IMR-90 (cell line): Measurements from ENCODE around the gene PLAAT2. TPM values are rescaled to one million over a fixed set of nuclear protein-coding genes. Genes with fewer than 3 reads are reported as not detected.

Experiments
- ATAC-seq: fragments of 200-7000 bp; cut with Tn5 transposase; 2 replicates; pipeline ENCODE4 v1.9.1; 2020; ENCODE audit warnings: low read depth, mild to moderate bottlenecking, moderate library complexity
- BruUV-seq: library from RNA; stranded (reverse); fragments of 400-500 nt; replicated peaks from 2 replicates; lab custom pipeline; 2021; lab: Mats Ljungman, UMichigan
- CTCF ChIA-PET: fragments of 300-600 bp; formaldehyde crosslinking; extraction: SDS; loops from one replicate; lab custom pipeline; 2021; ENCODE audit warnings: antibody characterized with exemption; lab: Yijun Ruan, JAX
- POLR2A ChIA-PET: fragments of 300-600 bp; sonication (Branson Sonifier 250); formaldehyde crosslinking; loops from one replicate; lab custom pipeline; 2022; ENCODE audit warnings: antibody characterized with exemption; ENCODE audit not compliant: unreplicated experiment; lab: Charles Lee
- DNase-seq: peaks from one replicate; pipeline ENCODE4 v3.0.0; 2013
- H2AFZ ChIP-seq: replicated peaks from 2 replicates; pipeline ENCODE3; 2013; ENCODE audit warnings: low read length, mild to moderate bottlenecking; ENCODE audit not compliant: poor library complexity
- H2AK5ac ChIP-seq: 2 replicates; pipeline ENCODE4 v1.6.1; 2013; ENCODE audit warnings: low read depth, low read length, inconsistent platforms
- H2AK9ac ChIP-seq: replicated peaks from 2 replicates; pipeline ENCODE3; 2013; ENCODE audit warnings: mild to moderate bottlenecking, low read depth, low read length, moderate library complexity; ENCODE audit not compliant: poor library complexity
- H2BK120ac ChIP-seq: 2 replicates; pipeline ENCODE4 v1.6.1; 2013; ENCODE audit warnings: low read depth, low read length, inconsistent platforms
- H2BK15ac ChIP-seq: 3 replicates; pipeline ENCODE4 v1.6.1; 2013; ENCODE audit warnings: low read depth, low read length, inconsistent platforms
- H2BK20ac ChIP-seq: 2 replicates; pipeline ENCODE4 v1.6.1; 2013; ENCODE audit warnings: low read depth, mild to moderate bottlenecking, inconsistent platforms, low read length, moderate library complexity
- H2BK5ac ChIP-seq: 2 replicates; pipeline ENCODE4 v1.6.1; 2013; ENCODE audit warnings: mild to moderate bottlenecking, low read depth, low read length, inconsistent platforms; ENCODE audit not compliant: poor library complexity, severe bottlenecking
- H3K14ac ChIP-seq: replicated peaks from 2 replicates; pipeline ENCODE4 v1.6.1; 2013; ENCODE audit warnings: low read depth, low read length, inconsistent platforms
- H3K18ac ChIP-seq: 2 replicates; pipeline ENCODE4 v1.6.1; 2013; ENCODE audit warnings: low read depth, low read length, control low read depth
- H3K23ac ChIP-seq: 2 replicates; pipeline ENCODE4 v1.6.1; 2013; ENCODE audit warnings: low read depth, low read length, inconsistent platforms
- H3K27ac ChIP-seq: 2 replicates; pipeline ENCODE4 v1.5.1; 2013; ENCODE audit warnings: mild to moderate bottlenecking, control low read depth, low read length; ENCODE audit not compliant: insufficient read depth
- H3K27me3 ChIP-seq: 2 replicates; pipeline ENCODE4 v1.6.1; 2013; ENCODE audit warnings: low read length; ENCODE audit not compliant: control insufficient read depth, insufficient read depth
- H3K36me3 ChIP-seq: 2 replicates; pipeline ENCODE4 v1.6.1; 2013; ENCODE audit warnings: low read length, mixed read lengths; ENCODE audit not compliant: control insufficient read depth, insufficient read depth
- H3K4ac ChIP-seq: 2 replicates; pipeline ENCODE4 v1.6.1; 2013; ENCODE audit warnings: low read depth, low read length, inconsistent platforms
- H3K4me1 ChIP-seq: 2 replicates; pipeline ENCODE4 v1.6.1; 2013; ENCODE audit warnings: low read length, mixed read lengths; ENCODE audit not compliant: control insufficient read depth, insufficient read depth
- H3K4me2 ChIP-seq: 2 replicates; pipeline ENCODE4 v1.6.1; 2013; ENCODE audit warnings: low read depth, mild to moderate bottlenecking, control low read depth, low read length, moderate library complexity
- H3K4me3 ChIP-seq: 2 replicates; pipeline ENCODE4 v1.5.1; 2013; ENCODE audit warnings: low read depth, mild to moderate bottlenecking, control low read depth, low read length, moderate library complexity; ENCODE audit not compliant: insufficient read depth
- H3K56ac ChIP-seq: 2 replicates; pipeline ENCODE4 v1.6.1; 2013; ENCODE audit warnings: low read length, inconsistent platforms; ENCODE audit not compliant: insufficient read depth; ENCODE audit errors: extremely low read depth
- H3K79me1 ChIP-seq, 2 experiments: 2 replicates each; pipeline ENCODE4 v1.6.1; 2013; ENCODE audit warnings: low read length in 2 of 2, inconsistent platforms in 1 of 2, low read depth in 1 of 2
- H3K9ac ChIP-seq: 2 replicates; pipeline ENCODE4 v1.6.1; 2013; ENCODE audit warnings: low read depth, low read length, control low read depth
- H3K9me1 ChIP-seq: 2 replicates; pipeline ENCODE4 v1.6.1; 2013; ENCODE audit warnings: low read length, inconsistent platforms; ENCODE audit not compliant: insufficient read depth
- H3K9me3 ChIP-seq: 2 replicates; pipeline ENCODE4 v1.6.1; 2013; ENCODE audit warnings: low read length; ENCODE audit not compliant: control insufficient read depth, insufficient read depth
- H4K20me1 ChIP-seq: 2 replicates; pipeline ENCODE4 v1.6.1; 2013; ENCODE audit warnings: low read length, inconsistent platforms; ENCODE audit not compliant: insufficient read depth
- H4K5ac ChIP-seq: 2 replicates; pipeline ENCODE4 v1.6.1; 2013; ENCODE audit warnings: mild to moderate bottlenecking, low read depth, low read length, control low read depth
- H4K8ac ChIP-seq, 2 experiments: 2 replicates each; pipeline ENCODE4 v1.6.1; 2013; ENCODE audit warnings: low read depth in 2 of 2, low read length in 2 of 2, control low read depth in 1 of 2, inconsistent platforms in 1 of 2
- H4K91ac ChIP-seq: 2 replicates; pipeline ENCODE4 v1.6.1; 2013; ENCODE audit warnings: low read depth, low read length, inconsistent platforms; ENCODE audit not compliant: insufficient read depth
- BHLHE40 ChIP-seq: fragments of 150-350 bp; IDR thresholded peaks from 2 replicates; pipeline ENCODE4 v1.6.1; 2016; ENCODE audit warnings: mild to moderate bottlenecking, low read depth, low read length
- CEBPB ChIP-seq: IDR thresholded peaks from 2 replicates; pipeline ENCODE4 v1.6.1; 2012; ENCODE audit warnings: low read depth, low read length, improper control_type of control experiment
- CHD1 ChIP-seq: IDR thresholded peaks from 2 replicates; pipeline ENCODE4 v1.6.1; 2012; ENCODE audit warnings: low read depth, low read length, improper control_type of control experiment
- CTCF ChIP-seq: conservative IDR thresholded peaks from 2 replicates; pipeline ENCODE4 v1.5.1; 2012; ENCODE audit warnings: mild to moderate bottlenecking, low read depth, low read length, improper control_type of control experiment
- ELK1 ChIP-seq: fragments of 150-350 bp; IDR thresholded peaks from 2 replicates; pipeline ENCODE4 v1.6.1; 2016; ENCODE audit warnings: low read depth, mild to moderate bottlenecking, low read length, moderate library complexity, borderline replicate concordance
- FOS ChIP-seq: fragments of 150-350 bp; IDR thresholded peaks from 2 replicates; pipeline ENCODE4 v1.6.1; 2016; ENCODE audit warnings: low read depth, low read length
- MAFK ChIP-seq: IDR thresholded peaks from 2 replicates; pipeline ENCODE4 v1.6.1; 2012; ENCODE audit warnings: low read depth, low read length, improper control_type of control experiment
- MAZ ChIP-seq: IDR thresholded peaks from 2 replicates; pipeline ENCODE4 v1.6.1; 2012; ENCODE audit warnings: low read depth, mild to moderate bottlenecking, low read length, improper control_type of control experiment, moderate library complexity, borderline replicate concordance
- MXI1 ChIP-seq: IDR thresholded peaks from 2 replicates; pipeline ENCODE4 v1.6.1; 2012; ENCODE audit warnings: low read depth, mild to moderate bottlenecking, low read length, moderate library complexity, borderline replicate concordance
- NFE2L2 ChIP-seq: fragments of 150-350 bp; IDR thresholded peaks from 2 replicates; pipeline ENCODE4 v1.6.1; 2016; ENCODE audit warnings: low read depth, mild to moderate bottlenecking, low read length
- POLR2A ChIP-seq: IDR thresholded peaks from 2 replicates; pipeline ENCODE4 v1.6.1; 2012; ENCODE audit warnings: mild to moderate bottlenecking, low read depth, low read length
- RAD21 ChIP-seq: IDR thresholded peaks from 2 replicates; pipeline ENCODE4 v1.6.1; 2012; ENCODE audit warnings: low read length, improper control_type of control experiment
- RCOR1 ChIP-seq: IDR thresholded peaks from 2 replicates; pipeline ENCODE4 v1.6.1; 2012; ENCODE audit warnings: mild to moderate bottlenecking, low read length, improper control_type of control experiment; ENCODE audit not compliant: insufficient replicate concordance
- RFX5 ChIP-seq: IDR thresholded peaks from 2 replicates; pipeline ENCODE4 v1.8.0; 2012; ENCODE audit warnings: low read depth, mild to moderate bottlenecking, low read length, moderate library complexity
- SMC3 ChIP-seq: fragments of 150-350 bp; IDR thresholded peaks from 2 replicates; pipeline ENCODE4 v1.6.1; 2016; ENCODE audit warnings: low read depth, mild to moderate bottlenecking, antibody characterized with exemption, low read length, moderate library complexity
- USF2 ChIP-seq: fragments of 150-350 bp; IDR thresholded peaks from 2 replicates; pipeline ENCODE4 v1.6.1; 2017; ENCODE audit warnings: mild to moderate bottlenecking, antibody characterized with exemption, low read length, low read depth
- WGBS, 2 experiments: methylation state at CpG; one replicate each; pipeline versions ENCODE4 v1.1.5 to v1.1.7; 2013; ENCODE audit warnings: missing lambda C conversion rate in 2 of 2; ENCODE audit not compliant: insufficient read length in 1 of 2; ENCODE audit errors: extremely low coverage in 2 of 2; 5-methylcytosine and 5-hydroxymethylcytosine counted together
- dilution Hi-C: fragments of 300-500 bp; cut with HindIII; formaldehyde crosslinking; loops from one replicate; pipeline ENCODE4 v1.14.3; 2018; ENCODE audit warnings: low sequenced_read_pairs; ENCODE audit not compliant: unreplicated experiment
- in situ Hi-C: fragments of 300-500 bp; cut with MboI; formaldehyde crosslinking; loops from 3 replicates; pipeline ENCODE4 v1.14.3; 2019; ENCODE audit warnings: low sequenced_read_pairs, inconsistent platforms, mixed read lengths
- intact Hi-C: fragments of 100-400 bp; cut with micrococcal nuclease; formaldehyde crosslinking; loops from 2 replicates; pipeline ENCODE4 v1.10.0; 2022
- polyA plus RNA-seq, 3 experiments: library from polyadenylated mRNA; depleted of rRNA; stranded (reverse); fragments of >200 nt; gene quantifications; 2 replicates each; pipeline ENCODE4 v1.2.3, GENCODE V29; 2012; ENCODE audit warnings: low replicate concordance in 1 of 3
- total RNA-seq: library from RNA; depleted of rRNA; stranded (reverse); fragments of >200 nt; gene quantifications from 2 replicates; pipeline ENCODE4 v1.2.3, GENCODE V29; 2012

Gene PLAAT2
- total and polyA plus RNA-seq, 2 of the 4 experiments (the other 2 are of a cell fraction) = not detected

- Histone ChIP-seq H4K8ac (no peak overlapping the region), H2BK5ac (no peak overlapping the region), H3K27me3 (peaks cover 2% of the 10 kb centered on the region), H3K14ac (no peak overlapping the region), H3K9ac (no peak overlapping the region), H3K27ac (no peak overlapping the region), H3K9me1 (no peaks in the 10 kb centered on the region), H3K56ac (no peak overlapping the region), H2BK120ac (no peak overlapping the region), H4K20me1 (no peaks in the 10 kb centered on the region), H2AK5ac (no peak overlapping the region), H3K4me3 (no peak overlapping the region), H2AK9ac (no peak overlapping the region), H3K4ac (no peak overlapping the region), H3K4me2 (no peak overlapping the region), H3K79me1 (no peaks in the 10 kb centered on the region), H3K18ac (no peak overlapping the region), H4K5ac (no peak overlapping the region), H2AFZ (no peak overlapping the region), H2BK15ac (no peak overlapping the region), H3K9me3 (no peaks in the 10 kb centered on the region), H2BK20ac (no peak overlapping the region), H3K36me3 (no peaks in the 10 kb centered on the region), H3K23ac (no peak overlapping the region), H3K4me1 (peaks cover 11% of the 10 kb centered on the region; the same call in 1 of the 2 replicates), H4K91ac (no peak overlapping the region)
- no TSS peak for BruUV-seq
- TF ChIP-seq ELK1 (no peak), POLR2A (no peak), MAZ (no peak), USF2 (no peak), RCOR1 (no peak), BHLHE40 (no peak), RAD21 (no peak), MXI1 (no peak), CTCF (no peak), NFE2L2 (no peak), CEBPB (no peak), CHD1 (no peak), RFX5 (no peak), SMC3 (no peak), FOS (no peak), MAFK (no peak)
- WGBS, 2 experiments = 80% methylated on average over 1 of the region's 3 CpGs; no CpG with 5 or more reads in 1 of the 2 experiments
- in situ Hi-C loops = no loop called here
- no peak for ATAC-seq
- CTCF ChIA-PET = no interaction called here
- no peak for DNase-seq
- POLR2A ChIA-PET = no interaction called here
- intact Hi-C loops = no loop called here
- dilution Hi-C loops = no loop called here
Measured at GRCh38 chr11:63534076-63534475, 29.1 kb downstream of the PLAAT2 start.
